Measurements from ENCODE around the gene PTK6. TPM values are rescaled to one million over a fixed set of nuclear protein-coding genes. Genes with fewer than 3 reads are reported as not detected.
A peak's percentile ranks its signal among the peaks of the same experiment; 100 is the strongest.

The PTK6 gene
- total RNA-seq, 3 donors from 2014 or later, result 0.16 to 2.3 (median 0.88) TPM

DNA sequence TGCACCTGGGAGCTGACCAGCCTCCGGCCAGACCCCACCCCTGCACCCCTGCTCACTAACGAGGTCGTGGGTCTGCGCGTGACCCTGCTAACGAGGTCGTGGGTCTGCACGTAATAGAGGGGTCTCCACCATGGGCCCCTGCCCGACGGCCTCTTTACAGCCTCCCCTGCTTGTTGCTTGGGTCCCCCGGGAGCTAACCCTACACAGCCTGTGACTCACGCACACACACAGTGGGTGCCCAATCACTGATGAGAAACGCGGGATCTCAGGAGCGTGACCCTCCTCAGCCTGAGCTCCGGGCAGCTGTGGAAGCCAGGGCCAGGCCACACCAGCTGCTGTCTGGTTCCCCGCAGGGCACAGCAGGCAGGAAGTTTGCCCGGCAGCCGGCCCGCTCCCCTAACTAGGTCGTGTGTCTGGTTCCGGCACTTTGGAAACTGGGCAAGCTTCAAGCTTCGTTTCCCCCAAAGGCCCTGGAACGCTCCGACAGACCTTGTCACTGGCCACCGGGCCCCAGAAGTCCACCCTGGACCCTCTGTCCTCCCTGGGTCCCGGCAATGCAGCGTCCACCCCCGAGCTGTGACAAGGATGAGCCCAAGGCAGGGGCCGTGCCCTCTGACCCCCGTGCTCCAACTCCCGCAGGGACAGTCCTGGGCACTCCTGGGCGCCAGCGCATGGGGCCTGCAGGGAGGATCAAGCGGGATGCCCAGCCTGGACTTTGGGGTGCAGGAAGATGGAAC lies 767 bp downstream of the PTK6 start:
- Histone ChIP-seq H3K36me3 (no peaks in the 10 kb centered on the region), H3K4me3 (peak overlapping the region in 2 of 3 donors; percentile 37 to 53), H3K9me3 (no peaks in the 10 kb centered on the region), H3K4me1 (peaks cover 10 to 17% of the 10 kb centered on the region in 2 donors), H3K27me3 (peaks cover 4 to 10% of the 10 kb centered on the region in 2 donors), H3K27ac (peak overlapping the region; percentile 84 to 85)
- TF ChIP-seq POLR2AphosphoS5 (IDR thresholded peaks at IDR 0.05), result no peak
- no peak for TF ChIP-seq POLR2A (IDR thresholded peaks at IDR 0.05)
- TF ChIP-seq, protein P1, sequence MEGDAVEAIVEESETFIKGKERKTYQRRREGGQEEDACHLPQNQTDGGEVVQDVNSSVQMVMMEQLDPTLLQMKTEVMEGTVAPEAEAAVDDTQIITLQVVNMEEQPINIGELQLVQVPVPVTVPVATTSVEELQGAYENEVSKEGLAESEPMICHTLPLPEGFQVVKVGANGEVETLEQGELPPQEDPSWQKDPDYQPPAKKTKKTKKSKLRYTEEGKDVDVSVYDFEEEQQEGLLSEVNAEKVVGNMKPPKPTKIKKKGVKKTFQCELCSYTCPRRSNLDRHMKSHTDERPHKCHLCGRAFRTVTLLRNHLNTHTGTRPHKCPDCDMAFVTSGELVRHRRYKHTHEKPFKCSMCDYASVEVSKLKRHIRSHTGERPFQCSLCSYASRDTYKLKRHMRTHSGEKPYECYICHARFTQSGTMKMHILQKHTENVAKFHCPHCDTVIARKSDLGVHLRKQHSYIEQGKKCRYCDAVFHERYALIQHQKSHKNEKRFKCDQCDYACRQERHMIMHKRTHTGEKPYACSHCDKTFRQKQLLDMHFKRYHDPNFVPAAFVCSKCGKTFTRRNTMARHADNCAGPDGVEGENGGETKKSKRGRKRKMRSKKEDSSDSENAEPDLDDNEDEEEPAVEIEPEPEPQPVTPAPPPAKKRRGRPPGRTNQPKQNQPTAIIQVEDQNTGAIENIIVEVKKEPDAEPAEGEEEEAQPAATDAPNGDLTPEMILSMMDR (IDR thresholded peaks at IDR 0.05), result no peak
- intact Hi-C loops (cut with DNase I; ENCODE audit: low total_unique reads), result loop anchor here (5.0 to 10.0 kb wide), 2 partner anchors 98 to 436 kb away; no protein-coding TSS in a partner anchor
- peak; percentile 51 to 82 for DNase-seq (ENCODE audit: low spot score in 2 of 2)

DNA sequence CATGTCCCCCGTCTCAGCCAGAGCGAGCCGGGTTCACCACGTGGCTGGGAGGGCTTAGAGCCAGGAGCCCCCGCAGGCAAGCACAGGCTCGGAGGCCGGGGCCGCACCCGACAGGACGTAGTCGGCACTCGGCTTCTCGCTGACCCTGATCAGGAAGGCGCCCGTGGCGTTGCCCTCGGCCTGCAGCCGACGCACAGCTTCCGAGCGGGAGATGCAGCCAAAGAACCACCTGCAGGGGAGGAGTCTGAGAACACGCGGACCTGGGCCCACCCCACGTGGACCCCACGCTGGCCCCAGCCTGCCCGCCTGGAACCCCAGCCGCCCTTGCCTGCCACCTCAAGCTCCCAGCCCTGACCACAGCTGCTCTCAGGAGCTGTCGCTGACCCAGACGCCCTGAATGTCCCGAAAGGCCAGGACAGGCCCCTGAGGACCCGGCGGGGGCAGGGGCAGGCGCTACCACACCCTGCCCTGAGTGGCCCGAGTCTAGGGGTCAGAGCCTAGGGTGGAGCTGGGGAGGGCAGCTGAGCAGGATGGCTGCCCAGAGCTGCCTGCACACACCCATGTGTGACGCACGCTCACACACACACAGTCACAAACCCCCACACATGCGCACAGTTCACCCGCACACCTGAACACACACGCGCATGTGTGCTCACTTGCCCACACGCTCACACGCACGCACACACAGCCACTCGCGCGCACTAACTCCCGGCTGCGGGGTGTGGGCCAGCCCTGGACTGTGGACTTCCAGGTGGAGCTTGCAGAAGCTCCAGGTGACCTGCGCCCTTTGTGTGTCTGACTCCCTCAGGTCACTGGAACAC lies 2.1 kb downstream of the PTK6 start:
- no peaks in the 10 kb centered on the region for H3K36me3 ChIP-seq
- no peaks in the 10 kb centered on the region for H3K9me3 ChIP-seq
- DNase-seq (ENCODE audit: low spot score in 2 of 2), result no peak
- H3K27me3 ChIP-seq, result peaks cover 7 to 10% of the 10 kb centered on the region in 2 donors
- no peak for TF ChIP-seq POLR2A (IDR thresholded peaks at IDR 0.05)
- TF ChIP-seq, protein P1 (IDR thresholded peaks at IDR 0.05), result no peak
- TF ChIP-seq POLR2AphosphoS5 (IDR thresholded peaks at IDR 0.05), result no peak
- peak overlapping the region in 1 of 3 donors; percentile 48 for H3K4me3 ChIP-seq
- intact Hi-C loops (cut with DNase I; ENCODE audit: low total_unique reads), result loop anchor here (5.0 to 10.0 kb wide), 2 partner anchors 100 to 437 kb away; no protein-coding TSS in a partner anchor
- no peak overlapping the region for H3K27ac ChIP-seq
- H3K4me1 ChIP-seq, result peaks cover 10 to 17% of the 10 kb centered on the region in 2 donors

DNA sequence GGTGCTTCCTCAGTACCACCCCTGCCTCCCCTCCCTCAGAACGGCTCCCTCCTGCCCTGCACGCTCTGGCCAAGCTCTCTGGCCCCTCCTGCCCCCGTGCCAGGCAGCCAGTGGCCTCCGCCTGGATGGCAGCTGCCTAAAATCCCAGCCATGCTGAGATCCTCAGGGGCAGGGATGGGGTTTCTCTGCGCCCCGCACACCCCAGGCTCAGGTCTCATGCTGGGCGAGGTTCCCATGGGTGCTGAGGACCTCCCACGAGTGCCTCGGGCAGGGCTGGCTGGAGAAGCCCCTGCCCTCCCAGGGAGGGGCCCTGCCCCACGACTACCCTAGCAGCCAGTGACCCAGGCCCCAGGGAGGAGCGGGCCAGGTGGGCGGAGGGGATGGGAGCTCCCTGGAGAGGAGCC lies 2.7 kb downstream of the PTK6 start:
- no peak overlapping the region for H3K27ac ChIP-seq
- no peak for DNase-seq (ENCODE audit: low spot score in 2 of 2)
- TF ChIP-seq POLR2A (IDR thresholded peaks at IDR 0.05) (no peak), POLR2AphosphoS5 (IDR thresholded peaks at IDR 0.05) (no peak)
- TF ChIP-seq, protein P1 (IDR thresholded peaks at IDR 0.05), result no peak
- H3K4me1 ChIP-seq, result peaks cover 10 to 17% of the 10 kb centered on the region in 2 donors
- H3K9me3 ChIP-seq, result no peaks in the 10 kb centered on the region
- intact Hi-C loops (cut with DNase I; ENCODE audit: low total_unique reads), result loop anchor here (10.0 kb wide), 1 partner anchor 100 kb away; no protein-coding TSS in a partner anchor
- no peaks in the 10 kb centered on the region for H3K36me3 ChIP-seq
- peaks cover 7 to 10% of the 10 kb centered on the region in 2 donors for H3K27me3 ChIP-seq
- peak overlapping the region in 2 of 3 donors; percentile 11 to 48 for H3K4me3 ChIP-seq

DNA sequence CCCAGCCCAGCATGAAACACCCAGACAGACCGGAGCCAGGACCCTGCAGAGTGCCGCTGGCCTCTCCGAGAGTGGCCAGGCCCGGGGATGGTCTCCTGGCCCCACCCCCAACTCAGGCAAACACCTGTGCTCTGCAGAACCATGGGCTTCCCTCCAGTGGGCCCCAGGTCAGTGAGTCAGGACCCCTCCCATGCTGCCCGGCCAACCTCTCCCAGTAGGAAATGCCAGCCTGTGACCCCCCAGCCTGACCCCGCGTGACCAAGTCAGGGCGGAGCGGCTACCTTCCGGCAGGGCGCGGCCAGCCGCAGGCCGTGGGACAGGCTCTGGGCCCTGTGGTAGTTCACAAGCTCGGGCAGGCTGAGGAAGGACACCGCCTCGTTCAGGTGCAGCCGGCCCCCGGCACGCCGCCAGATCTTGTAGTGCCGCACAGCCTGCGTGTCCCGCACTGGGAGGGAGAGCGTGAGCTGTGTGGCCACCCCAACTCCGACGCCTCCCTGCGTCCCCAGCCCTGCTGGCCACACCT lies 3.2 kb downstream of the PTK6 start:
- Histone ChIP-seq H3K4me1 (peaks cover 10 to 12% of the 10 kb centered on the region in 2 donors), H3K4me3 (peak overlapping the region in 2 of 3 donors; percentile 11 to 48), H3K27ac (peak overlapping the region in 1 of 2 donors; percentile 12), H3K36me3 (no peaks in the 10 kb centered on the region), H3K9me3 (no peaks in the 10 kb centered on the region), H3K27me3 (peaks cover 7 to 10% of the 10 kb centered on the region in 2 donors)
- TF ChIP-seq, protein P1 (IDR thresholded peaks at IDR 0.05), result no peak
- TF ChIP-seq POLR2A (IDR thresholded peaks at IDR 0.05) (no peak), POLR2AphosphoS5 (IDR thresholded peaks at IDR 0.05) (no peak)
- intact Hi-C loops (cut with DNase I; ENCODE audit: low total_unique reads), result loop anchor here (10.0 kb wide), 1 partner anchor 101 kb away; no protein-coding TSS in a partner anchor
- DNase-seq (ENCODE audit: low spot score in 2 of 2), result no peak

All from breast epithelium (tissue), 4 donors.